Omental fat pad (tissue), 4 donors: ENCODE measurements around the gene ARHGAP26. TPM values are rescaled to one million over a fixed set of nuclear protein-coding genes. Genes with fewer than 3 reads are reported as not detected.

Experiments
- ATAC-seq: fragments of 150-250 bp; one replicate; pipeline ENCODE4 v1.9.1; 2016; ENCODE audit warnings: mild to moderate bottlenecking, moderate library complexity; ENCODE audit not compliant: low FRiP score
- DNase-seq: peaks from one replicate; pipeline ENCODE4 v3.0.0-alpha.2; 2019; ENCODE audit warnings: low spot score
- total RNA-seq, 4 donors: library from RNA; depleted of rRNA; stranded (reverse); fragments of >200 nt; gene quantifications; one replicate each; pipeline ENCODE4 v1.1.0, GENCODE V29; 2016
- TF ChIP-seq, protein P1 (sequence below), 3 donors: fragments of 450-650 bp; IDR thresholded peaks; one replicate each; pipeline ENCODE4 v1.5.1; 2016 to 2017; ENCODE audit warnings: antibody characterized with exemption in 3 of 3, mild to moderate bottlenecking in 3 of 3, moderate library complexity in 2 of 3

ARHGAP26 gene
- total RNA-seq, 4 donors from 2014 or later = 40.4 to 134 (median 63.6) TPM

DNA sequence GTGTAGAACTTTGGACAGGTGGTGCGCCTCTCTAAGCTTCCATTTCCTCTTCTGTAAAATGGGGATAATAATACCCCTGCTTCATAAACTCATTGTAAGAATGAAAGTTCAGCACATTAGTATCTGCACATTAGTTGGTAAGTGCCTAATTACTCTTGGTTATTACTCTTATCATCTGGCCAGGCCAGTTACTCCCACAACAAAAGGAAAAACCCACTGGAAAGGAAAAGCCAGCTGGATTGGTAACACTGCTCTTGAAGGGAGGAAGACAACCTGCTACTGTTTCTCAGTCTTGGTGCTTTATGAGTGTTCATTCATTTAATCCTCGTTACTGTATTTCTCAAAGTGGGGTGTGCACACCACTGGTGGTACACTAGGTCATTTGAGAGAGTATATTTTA, 251.4 kb downstream of the ARHGAP26 start:
- ATAC-seq (no peak), DNase-seq (no peak)
- TF ChIP-seq, protein P1, sequence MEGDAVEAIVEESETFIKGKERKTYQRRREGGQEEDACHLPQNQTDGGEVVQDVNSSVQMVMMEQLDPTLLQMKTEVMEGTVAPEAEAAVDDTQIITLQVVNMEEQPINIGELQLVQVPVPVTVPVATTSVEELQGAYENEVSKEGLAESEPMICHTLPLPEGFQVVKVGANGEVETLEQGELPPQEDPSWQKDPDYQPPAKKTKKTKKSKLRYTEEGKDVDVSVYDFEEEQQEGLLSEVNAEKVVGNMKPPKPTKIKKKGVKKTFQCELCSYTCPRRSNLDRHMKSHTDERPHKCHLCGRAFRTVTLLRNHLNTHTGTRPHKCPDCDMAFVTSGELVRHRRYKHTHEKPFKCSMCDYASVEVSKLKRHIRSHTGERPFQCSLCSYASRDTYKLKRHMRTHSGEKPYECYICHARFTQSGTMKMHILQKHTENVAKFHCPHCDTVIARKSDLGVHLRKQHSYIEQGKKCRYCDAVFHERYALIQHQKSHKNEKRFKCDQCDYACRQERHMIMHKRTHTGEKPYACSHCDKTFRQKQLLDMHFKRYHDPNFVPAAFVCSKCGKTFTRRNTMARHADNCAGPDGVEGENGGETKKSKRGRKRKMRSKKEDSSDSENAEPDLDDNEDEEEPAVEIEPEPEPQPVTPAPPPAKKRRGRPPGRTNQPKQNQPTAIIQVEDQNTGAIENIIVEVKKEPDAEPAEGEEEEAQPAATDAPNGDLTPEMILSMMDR (IDR thresholded peaks at IDR 0.05) = no peak

DNA sequence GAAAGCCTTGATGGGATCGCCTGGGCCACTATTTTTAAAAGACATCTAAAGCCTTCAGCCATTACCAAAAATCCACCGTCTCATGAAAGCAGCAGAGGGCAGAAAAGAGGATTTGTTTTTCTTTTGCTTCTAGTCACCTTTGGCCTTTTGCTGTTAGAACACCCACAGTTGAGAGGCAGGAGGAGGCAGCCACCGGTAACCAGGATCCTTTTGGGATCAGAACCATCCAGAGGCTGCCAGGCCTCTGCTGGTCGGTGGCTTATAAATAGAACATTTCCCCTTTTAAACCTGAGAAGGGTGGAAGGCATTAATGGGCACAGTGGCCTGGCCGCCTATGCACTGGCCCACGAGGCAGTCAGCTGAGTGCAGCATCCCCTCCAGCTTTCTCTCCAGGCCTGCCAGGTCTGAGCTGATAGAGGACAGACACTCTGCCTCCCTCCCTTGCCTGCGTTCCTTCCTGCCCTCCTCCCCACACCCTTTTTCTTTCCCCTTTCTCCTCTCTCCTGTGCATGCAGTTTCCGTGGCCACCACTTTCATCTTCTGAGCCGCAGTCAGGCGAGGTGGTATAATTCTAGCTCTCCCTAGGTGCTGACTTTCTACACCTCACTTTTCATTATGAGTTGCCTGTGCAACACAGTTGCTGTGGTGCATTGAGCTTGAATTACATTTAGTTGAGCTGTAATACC, 253.4 kb downstream of the ARHGAP26 start:
- no peak for DNase-seq
- TF ChIP-seq, protein P1 (IDR thresholded peaks at IDR 0.05) = no peak
- ATAC-seq = no peak

DNA sequence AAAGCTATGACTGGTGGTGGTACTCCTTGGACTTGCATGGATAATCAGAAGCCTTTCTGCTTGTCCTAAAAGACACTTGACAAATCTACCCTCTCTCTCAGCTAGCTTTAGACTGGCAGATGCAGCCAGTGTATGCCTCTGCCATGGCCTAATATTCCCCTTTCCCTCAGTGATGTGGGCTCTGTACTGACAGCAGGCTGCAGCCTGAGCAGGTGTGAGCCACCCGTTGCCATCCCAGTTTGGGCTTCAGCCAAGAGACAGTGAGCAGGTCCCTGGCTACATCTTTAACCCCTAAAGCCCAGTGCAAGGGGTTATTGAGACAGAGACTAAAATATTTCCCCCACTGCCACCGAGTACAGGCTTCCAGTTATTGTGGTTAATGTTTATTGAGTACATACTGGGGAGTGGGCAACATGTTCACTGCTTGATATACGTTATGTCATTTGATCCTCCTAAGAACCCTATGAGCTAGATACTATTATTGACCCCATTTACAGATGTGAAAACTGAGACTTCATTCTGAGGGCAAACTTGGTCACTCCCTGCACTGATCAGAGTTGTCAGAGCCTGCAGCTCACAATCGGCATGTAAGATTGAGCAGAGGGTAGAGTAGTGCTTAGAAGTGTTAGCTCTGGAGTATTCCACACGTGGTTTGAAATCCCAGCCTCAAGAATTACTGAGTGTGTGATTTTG, 254.2 kb downstream of the ARHGAP26 start:
- ATAC-seq (no peak), DNase-seq (no peak)
- TF ChIP-seq, protein P1 (IDR thresholded peaks at IDR 0.05) = no peak

DNA sequence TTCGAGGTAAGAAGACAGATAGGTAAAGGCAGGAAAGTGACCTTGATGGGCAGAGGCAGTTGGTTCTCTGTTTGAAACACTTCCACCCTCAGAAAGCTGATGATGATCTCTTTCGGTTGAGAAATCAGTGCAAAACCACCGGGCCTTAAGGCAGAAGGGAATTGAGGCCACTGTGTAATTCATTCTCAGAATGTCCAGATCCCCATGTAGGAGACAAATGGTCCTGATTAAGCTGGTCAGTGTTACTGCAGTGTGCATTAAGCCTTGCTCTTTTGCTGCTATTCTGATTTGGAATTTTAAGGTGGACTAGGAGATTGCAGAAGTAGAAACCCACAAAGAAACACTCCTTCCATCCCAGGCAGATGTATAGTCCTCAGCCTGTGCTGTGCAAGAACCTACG, 255.2 kb downstream of the ARHGAP26 start:
- TF ChIP-seq, protein P1 (IDR thresholded peaks at IDR 0.05) = no peak

DNA sequence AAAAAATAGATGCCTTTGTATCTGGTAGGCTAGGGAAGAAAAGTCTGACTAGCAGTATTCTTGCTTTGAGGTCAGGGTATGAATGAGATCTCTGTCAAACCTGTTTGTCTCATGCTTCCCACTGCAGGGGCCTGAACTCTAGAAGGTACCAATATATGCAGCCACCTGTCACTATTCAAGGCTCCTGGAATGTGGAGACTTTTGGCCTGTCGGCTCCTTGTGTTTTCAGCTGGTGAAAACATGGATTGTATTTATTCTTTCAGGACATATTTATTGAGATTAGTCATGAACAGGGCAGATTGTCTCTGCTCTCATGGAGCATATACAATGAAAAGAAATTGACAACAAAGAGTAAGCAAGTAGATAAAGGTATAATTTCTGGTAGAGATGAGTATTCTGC, 255.8 kb downstream of the ARHGAP26 start:
- ATAC-seq (no peak), DNase-seq (no peak)
- TF ChIP-seq, protein P1 (IDR thresholded peaks at IDR 0.05) = no peak

More for the DNA sequence above, 255.2 kb downstream of the ARHGAP26 start:
- DNase-seq (no peak), ATAC-seq (no peak)

DNA sequence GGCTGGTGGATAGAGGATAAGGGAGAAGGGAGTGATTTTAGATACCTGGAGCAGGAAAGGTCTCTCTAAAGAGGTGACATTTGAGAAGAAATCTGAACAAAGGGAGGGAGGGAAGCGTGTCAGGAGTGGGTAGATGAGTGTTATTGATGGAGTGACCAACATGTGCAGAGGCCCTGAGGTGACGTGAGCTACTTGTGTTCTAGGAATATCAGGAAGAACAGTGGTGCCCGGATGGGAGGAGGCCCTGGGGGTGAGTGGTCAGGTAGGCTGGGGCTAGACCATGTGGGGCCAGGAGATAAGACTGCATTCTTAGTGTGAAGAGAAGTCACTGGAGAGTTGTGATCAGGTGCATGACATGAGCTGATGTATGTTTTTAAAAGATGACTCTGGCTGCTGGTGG, 256.2 kb downstream of the ARHGAP26 start:
- ATAC-seq = no peak
- no peak for DNase-seq
- TF ChIP-seq, protein P1 (IDR thresholded peaks at IDR 0.05) = no peak

DNA sequence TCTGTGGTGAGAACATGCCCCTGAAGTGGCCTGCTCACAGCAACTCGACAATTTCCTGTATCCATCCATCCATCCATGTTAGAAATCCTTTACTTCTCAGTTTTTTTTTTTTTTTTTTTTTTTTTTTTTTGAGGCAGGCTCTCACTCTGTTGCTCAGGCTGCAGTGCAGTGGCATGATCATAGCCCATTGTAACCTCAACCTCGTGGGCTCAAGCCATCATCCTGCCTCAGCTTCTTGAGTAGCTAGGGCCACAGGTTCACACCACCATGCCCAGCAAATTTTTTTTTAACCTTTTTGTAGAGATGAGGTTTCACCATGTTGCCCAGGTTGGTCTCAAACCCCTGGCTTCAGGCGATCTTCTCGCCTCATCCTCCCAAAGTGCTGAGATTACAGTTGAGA, 259.1 kb downstream of the ARHGAP26 start:
- DNase-seq = no peak
- TF ChIP-seq, protein P1 (IDR thresholded peaks at IDR 0.05) = no peak
- no peak for ATAC-seq
